Right renal pelvis (tissue), 4 donors: ENCODE results near the gene SYT13. TPM values are rescaled to one million over a fixed set of nuclear protein-coding genes. Genes with fewer than 3 reads are reported as not detected.

Experiments used
- DNase-seq, 4 donors: peaks; one replicate each; pipeline ENCODE4 v3.0.0-alpha.2; 2013; ENCODE audit warnings: low read depth in 4 of 4, low spot score in 3 of 4, missing footprints in 1 of 4
- polyA plus RNA-seq, 4 donors: library from polyadenylated mRNA; unstranded; fragments of 120-200 nt; gene quantifications; one replicate each; pipeline ENCODE4 v1.2.1, GENCODE V29; 2013; ENCODE audit not compliant: insufficient read length in 4 of 4

The SYT13 gene
- polyA plus RNA-seq, 4 donors: 11.5 to 15.7 (median 13.7) TPM

GRCh38 chr11:45278714-45279113 lies 7.4 kb downstream of the SYT13 start:
- DNase-seq: no peak

GRCh38 chr11:45275828-45276227 lies 10.3 kb downstream of the SYT13 start:
- no peak for DNase-seq

- no peak for DNase-seq
These were observed 11.9 kb downstream of the SYT13 start for GRCh38 chr11:45274206-45274605.

- no peak for DNase-seq
These were observed 12.6 kb downstream of the SYT13 start for GRCh38 chr11:45273509-45273908.

- no peak for DNase-seq
These were observed 13.4 kb downstream of the SYT13 start for GRCh38 chr11:45272701-45273100.

GRCh38 chr11:45270946-45271716 lies 15.0 kb downstream of the SYT13 start:
- DNase-seq: no peak

GRCh38 chr11:45269678-45270077 lies 16.5 kb downstream of the SYT13 start:
- no peak for DNase-seq

- DNase-seq: no peak
These were observed 18.4 kb downstream of the SYT13 start for GRCh38 chr11:45267652-45268299.

GRCh38 chr11:45267052-45267451 lies 19.1 kb downstream of the SYT13 start:
- no peak for DNase-seq

- DNase-seq: no peak
These were observed 19.5 kb downstream of the SYT13 start for GRCh38 chr11:45266676-45267020.

GRCh38 chr11:45265969-45266675 lies 20.0 kb downstream of the SYT13 start:
- no peak for DNase-seq

GRCh38 chr11:45264839-45265515 lies 21.2 kb downstream of the SYT13 start:
- no peak for DNase-seq

GRCh38 chr11:45263773-45264172 lies 22.4 kb downstream of the SYT13 start:
- DNase-seq: no peak

GRCh38 chr11:45262900-45263299 lies 23.2 kb downstream of the SYT13 start:
- no peak for DNase-seq

GRCh38 chr11:45260071-45260470 lies 26.1 kb downstream of the SYT13 start:
- DNase-seq: no peak

- DNase-seq: no peak
These were observed 26.5 kb downstream of the SYT13 start for GRCh38 chr11:45259592-45259991.

GRCh38 chr11:45258982-45259530 lies 27.1 kb downstream of the SYT13 start:
- no peak for DNase-seq

- no peak for DNase-seq
These were observed 32.1 kb downstream of the SYT13 start for GRCh38 chr11:45254070-45254469.

- no peak for DNase-seq
These were observed 32.5 kb downstream of the SYT13 start for GRCh38 chr11:45253640-45254039.

- DNase-seq: no peak
These were observed 33.3 kb downstream of the SYT13 start for GRCh38 chr11:45252877-45253276.
